LNCaP clone FGC (cell line): ENCODE data around the gene BET1.

Source experiments
- DNase-seq: peaks from one replicate; pipeline ENCODE4 v3.0.0-alpha.2; 2011; ENCODE audit warnings: low read depth
- H3K4me3 ChIP-seq: 2 replicates; pipeline ENCODE4 v1.5.1; 2011; ENCODE audit warnings: mild to moderate bottlenecking, low read depth, low read length, control low read depth
- TF ChIP-seq, protein P1 (sequence below): IDR thresholded peaks from 2 replicates; pipeline ENCODE4 v1.5.1; 2012; ENCODE audit warnings: mild to moderate bottlenecking; ENCODE audit not compliant: control insufficient read depth, insufficient read depth; ENCODE audit errors: extremely low read depth

The BET1 gene

DNA sequence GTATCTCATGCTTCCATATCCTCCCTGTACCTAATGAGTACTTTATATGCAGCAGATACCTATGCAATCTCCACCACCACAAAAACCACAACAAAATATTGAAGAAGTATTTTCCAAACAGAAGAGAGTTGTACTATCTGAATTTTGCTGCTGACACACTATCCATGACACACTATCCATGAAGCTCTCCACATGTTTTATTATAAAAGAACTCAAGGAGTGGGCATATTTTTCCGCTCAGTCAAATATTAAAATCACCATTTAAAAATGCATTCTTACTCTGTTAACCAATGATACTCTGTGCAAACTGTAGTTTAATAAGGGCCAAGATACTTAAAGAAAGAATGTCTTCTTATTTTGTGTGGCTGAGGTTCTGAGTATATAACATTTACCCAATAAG is 2.8 kb downstream of the BET1 start:
- TF ChIP-seq, protein P1, sequence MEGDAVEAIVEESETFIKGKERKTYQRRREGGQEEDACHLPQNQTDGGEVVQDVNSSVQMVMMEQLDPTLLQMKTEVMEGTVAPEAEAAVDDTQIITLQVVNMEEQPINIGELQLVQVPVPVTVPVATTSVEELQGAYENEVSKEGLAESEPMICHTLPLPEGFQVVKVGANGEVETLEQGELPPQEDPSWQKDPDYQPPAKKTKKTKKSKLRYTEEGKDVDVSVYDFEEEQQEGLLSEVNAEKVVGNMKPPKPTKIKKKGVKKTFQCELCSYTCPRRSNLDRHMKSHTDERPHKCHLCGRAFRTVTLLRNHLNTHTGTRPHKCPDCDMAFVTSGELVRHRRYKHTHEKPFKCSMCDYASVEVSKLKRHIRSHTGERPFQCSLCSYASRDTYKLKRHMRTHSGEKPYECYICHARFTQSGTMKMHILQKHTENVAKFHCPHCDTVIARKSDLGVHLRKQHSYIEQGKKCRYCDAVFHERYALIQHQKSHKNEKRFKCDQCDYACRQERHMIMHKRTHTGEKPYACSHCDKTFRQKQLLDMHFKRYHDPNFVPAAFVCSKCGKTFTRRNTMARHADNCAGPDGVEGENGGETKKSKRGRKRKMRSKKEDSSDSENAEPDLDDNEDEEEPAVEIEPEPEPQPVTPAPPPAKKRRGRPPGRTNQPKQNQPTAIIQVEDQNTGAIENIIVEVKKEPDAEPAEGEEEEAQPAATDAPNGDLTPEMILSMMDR, result no peak

DNA sequence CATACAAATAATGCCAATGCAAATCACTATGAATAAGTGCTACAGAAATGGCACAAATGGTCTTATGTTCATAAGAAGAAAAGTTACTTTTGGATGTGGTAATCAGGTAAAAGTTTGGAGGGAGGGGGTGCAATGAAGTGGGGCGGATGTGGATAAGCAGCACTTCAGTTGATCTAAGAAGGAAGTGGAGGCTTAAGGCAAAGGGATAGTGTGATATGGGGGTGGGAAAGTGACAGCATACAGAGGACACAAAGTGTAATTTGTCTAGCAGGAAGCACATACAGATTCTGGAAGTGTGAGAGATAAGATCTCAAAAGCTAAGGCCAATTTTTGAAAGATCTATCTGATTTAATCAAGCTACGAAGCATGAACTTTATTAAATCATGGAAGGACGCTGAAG is 6.3 kb downstream of the BET1 start:
- DNase-seq, result no peak
- TF ChIP-seq, protein P1, result no peak
- no peak overlapping the region for H3K4me3 ChIP-seq

More for the DNA sequence above, 2.8 kb downstream of the BET1 start:
- DNase-seq, result no peak
- H3K4me3 ChIP-seq, result no peak overlapping the region

DNA sequence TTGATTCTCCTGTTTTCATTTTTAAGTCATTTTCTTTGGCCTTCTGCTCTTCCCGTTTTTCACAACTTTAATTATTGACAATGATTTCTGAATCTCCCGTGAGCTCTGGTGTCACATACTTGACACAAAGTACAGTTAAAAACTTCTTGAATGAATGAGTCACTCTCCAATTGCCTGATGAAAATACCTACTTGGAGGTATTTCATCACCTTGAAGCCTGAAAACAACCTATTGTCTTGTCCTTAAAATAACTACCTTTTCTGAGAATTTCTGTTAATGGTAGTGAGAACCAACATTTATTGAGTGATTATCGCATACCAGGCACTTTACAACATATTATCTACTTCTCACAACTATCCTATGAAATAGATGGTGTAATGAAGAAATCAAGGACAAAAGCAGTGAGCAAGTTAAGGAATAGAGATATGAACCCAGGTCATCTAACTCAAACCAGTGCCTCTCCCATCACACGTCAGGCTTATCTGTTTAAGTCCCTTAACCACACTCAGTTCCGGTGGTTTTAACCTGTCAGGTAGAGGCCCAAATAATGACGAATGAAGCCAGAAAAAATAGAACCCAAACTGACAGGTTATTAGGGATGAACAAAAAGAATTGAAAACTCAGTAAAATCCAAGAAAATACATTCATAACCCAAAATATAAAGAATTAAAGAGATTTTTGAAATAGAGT is 11.6 kb downstream of the BET1 start:
- DNase-seq, result no peak
- TF ChIP-seq, protein P1, result no peak
- no peak overlapping the region for H3K4me3 ChIP-seq

DNA sequence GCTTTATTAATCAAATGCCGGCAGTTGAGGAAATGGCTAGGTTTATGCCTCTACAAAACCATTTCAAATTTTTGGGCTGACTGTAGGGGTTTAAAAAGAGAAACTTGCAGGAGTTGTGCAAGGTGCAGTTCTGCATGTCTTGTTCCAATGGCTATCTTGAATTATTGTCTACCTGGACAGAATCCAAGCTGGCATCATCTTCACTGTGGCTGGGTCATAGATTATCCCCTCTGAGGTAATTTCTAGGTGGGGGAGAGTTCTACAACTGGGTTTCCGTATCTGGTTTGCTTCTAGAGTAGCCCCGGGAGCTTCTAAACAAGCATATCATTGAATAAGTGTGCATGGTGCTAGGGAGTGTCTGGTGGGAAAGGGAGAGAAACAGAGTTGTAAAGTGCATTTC is 16.9 kb downstream of the BET1 start:
- H3K4me3 ChIP-seq, result no peak overlapping the region
- DNase-seq, result no peak
- TF ChIP-seq, protein P1, result no peak

DNA sequence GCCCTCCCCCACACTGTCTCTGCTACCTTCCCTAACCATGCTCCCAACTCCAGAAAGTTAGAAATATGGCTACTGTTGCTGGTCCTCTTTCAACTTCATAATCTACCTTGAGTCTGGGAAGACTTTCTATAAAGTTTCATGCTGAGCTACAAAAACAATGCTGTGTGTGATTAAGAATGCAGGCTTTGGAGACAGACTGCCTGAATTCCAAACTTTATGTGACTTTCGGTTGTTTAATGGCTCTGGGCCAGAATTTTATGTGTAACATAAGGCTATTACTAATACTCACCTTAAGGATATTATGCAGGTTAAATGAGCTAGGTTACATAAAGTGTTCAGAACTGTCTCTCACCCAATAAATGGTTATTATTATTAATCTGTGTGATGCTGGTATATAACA is 19.1 kb downstream of the BET1 start:
- no peak overlapping the region for H3K4me3 ChIP-seq
- no peak for DNase-seq
- TF ChIP-seq, protein P1, result no peak

DNA sequence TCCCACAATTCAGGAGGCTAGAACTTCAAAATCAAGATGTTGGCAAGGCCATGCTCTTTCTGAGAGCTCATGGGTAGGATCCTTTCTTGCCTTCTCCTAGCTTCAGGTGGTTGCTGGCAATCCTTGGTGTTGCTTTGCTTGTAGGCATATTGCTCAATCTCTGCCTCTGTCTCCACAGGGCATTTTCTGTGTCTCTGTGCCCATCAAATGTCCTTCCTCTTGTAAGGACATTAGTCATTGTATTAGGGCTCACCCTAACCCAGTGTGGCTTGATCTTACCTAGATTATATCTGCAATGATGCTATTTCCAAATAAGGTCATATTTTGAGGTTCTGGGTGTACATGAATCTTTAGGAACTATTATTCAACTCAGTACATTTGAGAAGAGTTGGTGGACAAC is 20.1 kb downstream of the BET1 start:
- TF ChIP-seq, protein P1, result no peak
- DNase-seq, result no peak
- no peak overlapping the region for H3K4me3 ChIP-seq

DNA sequence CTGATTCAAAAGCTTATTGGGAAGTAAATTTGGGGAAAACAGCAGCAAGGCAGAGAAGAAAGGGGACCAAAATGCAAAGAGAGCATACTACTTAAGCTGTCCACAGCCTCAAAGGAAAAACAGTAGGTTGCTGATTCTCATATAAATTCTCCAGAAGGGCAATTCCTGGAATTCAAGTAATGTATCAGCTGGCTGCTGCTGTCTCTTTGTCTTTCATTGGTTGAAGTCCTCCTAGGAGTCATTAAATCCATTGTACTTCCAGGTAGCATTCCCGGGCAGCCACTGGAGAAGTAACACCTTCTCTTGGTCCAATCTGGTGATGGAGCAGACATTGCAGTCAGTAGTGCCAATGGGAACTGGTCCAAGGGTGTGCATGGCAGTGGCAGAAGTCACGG is 22.7 kb downstream of the BET1 start:
- TF ChIP-seq, protein P1, result no peak
- no peak for DNase-seq
- no peak overlapping the region for H3K4me3 ChIP-seq
